GM23338 (cell line): ENCODE data around the gene NSG1. TPM values are rescaled to one million over a fixed set of nuclear protein-coding genes. Genes with fewer than 3 reads are reported as not detected.

Source experiments
- ATAC-seq: fragments of 200-7000 bp; cut with Tn5 transposase; 3 replicates; pipeline ENCODE4 v1.9.1; 2020
- DNase-seq: peaks from one replicate; pipeline ENCODE4 v3.0.0-alpha.2; 2015; ENCODE audit warnings: low spot score
- H2AFZ ChIP-seq: fragments of 200-600 bp; sonication (generic); 2 replicates; pipeline ENCODE4 v1.8.0; 2016; ENCODE audit warnings: antibody characterized with exemption, mild to moderate bottlenecking, moderate library complexity
- H3F3A ChIP-seq: fragments of 200-600 bp; sonication (generic); replicated peaks from 2 replicates; pipeline ENCODE4 v1.8.0; 2017; ENCODE audit warnings: antibody characterized with exemption, mixed run types, low read depth
- H3K27ac ChIP-seq: fragments of 200-600 bp; sonication (generic); 2 replicates; pipeline ENCODE4 v1.6.1; 2016; ENCODE audit warnings: low read depth
- H3K27me3 ChIP-seq: fragments of 200-600 bp; sonication (generic); 2 replicates; pipeline ENCODE4 v1.8.0; 2016; ENCODE audit warnings: mild to moderate bottlenecking, mixed run types, moderate library complexity; ENCODE audit not compliant: insufficient read depth
- H3K36me3 ChIP-seq: fragments of 200-600 bp; sonication (generic); 2 replicates; pipeline ENCODE4 v1.8.0; 2016; ENCODE audit warnings: mild to moderate bottlenecking; ENCODE audit not compliant: insufficient read depth
- H3K4me1 ChIP-seq: fragments of 200-600 bp; sonication (generic); 2 replicates; pipeline ENCODE4 v1.8.0; 2016; ENCODE audit warnings: mild to moderate bottlenecking, moderate library complexity; ENCODE audit not compliant: insufficient read depth
- H3K4me2 ChIP-seq: fragments of 200-600 bp; sonication (generic); 2 replicates; pipeline ENCODE4 v1.7.1; 2017; ENCODE audit warnings: mixed run types
- H3K4me3 ChIP-seq: fragments of 200-600 bp; sonication (generic); 2 replicates; pipeline ENCODE4 v1.6.1; 2016; ENCODE audit warnings: mixed run types
- H3K79me2 ChIP-seq: fragments of 200-600 bp; sonication (generic); replicated peaks from 2 replicates; pipeline ENCODE4 v1.8.0; 2017; ENCODE audit warnings: mild to moderate bottlenecking; ENCODE audit not compliant: insufficient read depth
- H3K9me2 ChIP-seq: fragments of 200-600 bp; sonication (generic); 2 replicates; pipeline ENCODE4 v1.8.0; 2017; ENCODE audit not compliant: insufficient read depth
- H4K20me1 ChIP-seq: fragments of 200-600 bp; sonication (generic); replicated peaks from 2 replicates; pipeline ENCODE4 v1.8.0; 2017; ENCODE audit warnings: mild to moderate bottlenecking; ENCODE audit not compliant: insufficient read depth
- H3K27ac Mint-ChIP-seq: 2 replicates; pipeline ENCODE4 v1.8.0; 2020; ENCODE audit warnings: inconsistent platforms, mild to moderate bottlenecking, moderate library complexity, mixed read lengths
- H3K27me3 Mint-ChIP-seq: 3 replicates; pipeline ENCODE4 v1.8.0; 2022; ENCODE audit warnings: low read depth, mild to moderate bottlenecking, moderate library complexity, mixed read lengths, inconsistent platforms; ENCODE audit not compliant: insufficient read depth, poor library complexity
- H3K36me3 Mint-ChIP-seq: 3 replicates; pipeline ENCODE4 v1.8.0; 2021; ENCODE audit warnings: low read depth, mild to moderate bottlenecking, inconsistent platforms, moderate library complexity, mixed read lengths
- H3K4me1 Mint-ChIP-seq: 3 replicates; pipeline ENCODE4 v1.8.0; 2020; ENCODE audit warnings: mild to moderate bottlenecking, inconsistent platforms, mixed read lengths
- H3K4me3 Mint-ChIP-seq: 3 replicates; pipeline ENCODE4 v1.8.0; 2021; ENCODE audit warnings: moderate library complexity, mild to moderate bottlenecking, inconsistent platforms, mixed read lengths
- H3K9me3 Mint-ChIP-seq: 3 replicates; pipeline ENCODE4 v1.8.0; 2020; ENCODE audit warnings: moderate library complexity, mild to moderate bottlenecking, inconsistent platforms, mixed read lengths
- CREB1 ChIP-seq: fragments of 250-450 bp; sonication (Bioruptor Pico); IDR thresholded peaks from 2 replicates; pipeline ENCODE4 v1.5.0; 2020; ENCODE audit warnings: low read depth, mild to moderate bottlenecking, moderate library complexity
- CTCF ChIP-seq, 2 experiments: fragments of 200-600 bp in 1 of 2; sonication (generic) in 1 of 2; conservative IDR thresholded peaks; 2 replicates each; pipeline versions ENCODE4 v1.5.1 to v1.6.1; 2016 to 2017; ENCODE audit warnings: antibody characterized with exemption in 2 of 2, low read depth in 2 of 2, mild to moderate bottlenecking in 2 of 2, moderate library complexity in 1 of 2
- ETS1 ChIP-seq: IDR thresholded peaks from 2 replicates; pipeline ENCODE4 v1.6.1; 2016; ENCODE audit warnings: antibody characterized with exemption
- EZH2 ChIP-seq: fragments of 200-600 bp; sonication (generic); IDR thresholded peaks from one replicate; pipeline ENCODE4 v1.8.0; 2017; ENCODE audit warnings: antibody characterized with exemption, mild to moderate bottlenecking, low read depth; ENCODE audit not compliant: unreplicated experiment
- EZH2phosphoT487 ChIP-seq: fragments of 200-600 bp; sonication (generic); IDR thresholded peaks from one replicate; pipeline ENCODE4 v1.8.1; 2018; ENCODE audit warnings: antibody characterized with exemption; ENCODE audit not compliant: unreplicated experiment
- JUNB ChIP-seq: IDR thresholded peaks from one replicate; pipeline ENCODE4 v1.6.1; 2016; ENCODE audit warnings: antibody characterized with exemption; ENCODE audit not compliant: unreplicated experiment
- NANOG ChIP-seq: IDR thresholded peaks from 2 replicates; pipeline ENCODE4 v1.6.1; 2016; ENCODE audit warnings: antibody characterized with exemption, borderline replicate concordance
- POLR2AphosphoS5 ChIP-seq: IDR thresholded peaks from 2 replicates; pipeline ENCODE4 v1.6.1; 2016; ENCODE audit warnings: antibody characterized with exemption, low read depth
- STAT1 ChIP-seq: IDR thresholded peaks from one replicate; pipeline ENCODE4 v1.6.1; 2016; ENCODE audit warnings: antibody characterized with exemption; ENCODE audit not compliant: unreplicated experiment
- ZNF114 ChIP-seq: fragments of 250-450 bp; sonication (Bioruptor Pico); IDR thresholded peaks from 2 replicates; pipeline ENCODE4 v1.5.0; 2020; ENCODE audit warnings: mild to moderate bottlenecking, moderate library complexity
- ZNF331 ChIP-seq: fragments of 250-450 bp; sonication (Bioruptor Pico); IDR thresholded peaks from 2 replicates; pipeline ENCODE4 v1.5.0; 2020; ENCODE audit warnings: low read depth, mild to moderate bottlenecking, moderate library complexity
- polyA plus RNA-seq: library from polyadenylated mRNA; unstranded; fragments of >200 nt; fragmentation: Nextera tagmentation; extraction: Ambion mirVana; gene quantifications from 2 replicates; pipeline ENCODE4 v1.2.1, GENCODE V29; 2016
- total RNA-seq: library from RNA; depleted of rRNA; stranded (reverse); fragments of >200 nt; shearing (Covaris generic); gene quantifications from 2 replicates; pipeline ENCODE4 v1.2.3, GENCODE V29; 2014
- TF ChIP-seq, protein P1 (sequence below): IDR thresholded peaks from one replicate; pipeline ENCODE4 v1.6.1; 2018; ENCODE audit warnings: antibody characterized with exemption; ENCODE audit not compliant: unreplicated experiment
- TF ChIP-seq, protein P2 (sequence below): fragments of 250-450 bp; sonication (Bioruptor Pico); IDR thresholded peaks from 2 replicates; pipeline ENCODE4 v1.5.0; 2020; ENCODE audit warnings: mild to moderate bottlenecking, moderate library complexity

Gene NSG1
- total and polyA plus RNA-seq, 2 experiments from 2014 or later, result 17.4 to 34.5 TPM

- Histone ChIP-seq H3K4me1 (peaks cover 76% of the 10 kb centered on the region), H3K36me3 (peaks cover 6% of the 10 kb centered on the region), H4K20me1 (no peaks in the 10 kb centered on the region), H3K9me2 (peaks cover 5% of the 10 kb centered on the region), H2AFZ (no peak overlapping the region), H3K4me2 (no peak overlapping the region), H3K27me3 (no peaks in the 10 kb centered on the region), H3K79me2 (no peaks in the 10 kb centered on the region), H3K27ac (no peak overlapping the region), H3K4me3 (no peak overlapping the region), H3F3A (0 out of 2 replicates have a peak, but pooled peaks cover 5% of the 10 kb centered on the region)
- Mint-ChIP-seq H3K4me3 (no peak overlapping the region), H3K4me1 (peaks cover 62% of the 10 kb centered on the region), H3K27me3 (peaks cover 10% of the 10 kb centered on the region), H3K9me3 (peaks cover 4% of the 10 kb centered on the region; the same call in 1 of the 3 replicates), H3K36me3 (peaks cover 15% of the 10 kb centered on the region), H3K27ac (no peak overlapping the region)
- TF ChIP-seq, protein P1, sequence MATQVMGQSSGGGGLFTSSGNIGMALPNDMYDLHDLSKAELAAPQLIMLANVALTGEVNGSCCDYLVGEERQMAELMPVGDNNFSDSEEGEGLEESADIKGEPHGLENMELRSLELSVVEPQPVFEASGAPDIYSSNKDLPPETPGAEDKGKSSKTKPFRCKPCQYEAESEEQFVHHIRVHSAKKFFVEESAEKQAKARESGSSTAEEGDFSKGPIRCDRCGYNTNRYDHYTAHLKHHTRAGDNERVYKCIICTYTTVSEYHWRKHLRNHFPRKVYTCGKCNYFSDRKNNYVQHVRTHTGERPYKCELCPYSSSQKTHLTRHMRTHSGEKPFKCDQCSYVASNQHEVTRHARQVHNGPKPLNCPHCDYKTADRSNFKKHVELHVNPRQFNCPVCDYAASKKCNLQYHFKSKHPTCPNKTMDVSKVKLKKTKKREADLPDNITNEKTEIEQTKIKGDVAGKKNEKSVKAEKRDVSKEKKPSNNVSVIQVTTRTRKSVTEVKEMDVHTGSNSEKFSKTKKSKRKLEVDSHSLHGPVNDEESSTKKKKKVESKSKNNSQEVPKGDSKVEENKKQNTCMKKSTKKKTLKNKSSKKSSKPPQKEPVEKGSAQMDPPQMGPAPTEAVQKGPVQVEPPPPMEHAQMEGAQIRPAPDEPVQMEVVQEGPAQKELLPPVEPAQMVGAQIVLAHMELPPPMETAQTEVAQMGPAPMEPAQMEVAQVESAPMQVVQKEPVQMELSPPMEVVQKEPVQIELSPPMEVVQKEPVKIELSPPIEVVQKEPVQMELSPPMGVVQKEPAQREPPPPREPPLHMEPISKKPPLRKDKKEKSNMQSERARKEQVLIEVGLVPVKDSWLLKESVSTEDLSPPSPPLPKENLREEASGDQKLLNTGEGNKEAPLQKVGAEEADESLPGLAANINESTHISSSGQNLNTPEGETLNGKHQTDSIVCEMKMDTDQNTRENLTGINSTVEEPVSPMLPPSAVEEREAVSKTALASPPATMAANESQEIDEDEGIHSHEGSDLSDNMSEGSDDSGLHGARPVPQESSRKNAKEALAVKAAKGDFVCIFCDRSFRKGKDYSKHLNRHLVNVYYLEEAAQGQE, result no peak
- no peak for TF ChIP-seq JUNB
- no peak for TF ChIP-seq STAT1
- no peak for TF ChIP-seq ZNF114
- TF ChIP-seq CTCF (conservative IDR thresholded peaks at IDR 0.05; ENCODE audit: low read depth in 2 of 2), result no peak
- no peak for TF ChIP-seq ETS1
- TF ChIP-seq ZNF331 (CRISPR knock-in tag), result no peak
- no peak for TF ChIP-seq EZH2phosphoT487
- TF ChIP-seq, protein P2, sequence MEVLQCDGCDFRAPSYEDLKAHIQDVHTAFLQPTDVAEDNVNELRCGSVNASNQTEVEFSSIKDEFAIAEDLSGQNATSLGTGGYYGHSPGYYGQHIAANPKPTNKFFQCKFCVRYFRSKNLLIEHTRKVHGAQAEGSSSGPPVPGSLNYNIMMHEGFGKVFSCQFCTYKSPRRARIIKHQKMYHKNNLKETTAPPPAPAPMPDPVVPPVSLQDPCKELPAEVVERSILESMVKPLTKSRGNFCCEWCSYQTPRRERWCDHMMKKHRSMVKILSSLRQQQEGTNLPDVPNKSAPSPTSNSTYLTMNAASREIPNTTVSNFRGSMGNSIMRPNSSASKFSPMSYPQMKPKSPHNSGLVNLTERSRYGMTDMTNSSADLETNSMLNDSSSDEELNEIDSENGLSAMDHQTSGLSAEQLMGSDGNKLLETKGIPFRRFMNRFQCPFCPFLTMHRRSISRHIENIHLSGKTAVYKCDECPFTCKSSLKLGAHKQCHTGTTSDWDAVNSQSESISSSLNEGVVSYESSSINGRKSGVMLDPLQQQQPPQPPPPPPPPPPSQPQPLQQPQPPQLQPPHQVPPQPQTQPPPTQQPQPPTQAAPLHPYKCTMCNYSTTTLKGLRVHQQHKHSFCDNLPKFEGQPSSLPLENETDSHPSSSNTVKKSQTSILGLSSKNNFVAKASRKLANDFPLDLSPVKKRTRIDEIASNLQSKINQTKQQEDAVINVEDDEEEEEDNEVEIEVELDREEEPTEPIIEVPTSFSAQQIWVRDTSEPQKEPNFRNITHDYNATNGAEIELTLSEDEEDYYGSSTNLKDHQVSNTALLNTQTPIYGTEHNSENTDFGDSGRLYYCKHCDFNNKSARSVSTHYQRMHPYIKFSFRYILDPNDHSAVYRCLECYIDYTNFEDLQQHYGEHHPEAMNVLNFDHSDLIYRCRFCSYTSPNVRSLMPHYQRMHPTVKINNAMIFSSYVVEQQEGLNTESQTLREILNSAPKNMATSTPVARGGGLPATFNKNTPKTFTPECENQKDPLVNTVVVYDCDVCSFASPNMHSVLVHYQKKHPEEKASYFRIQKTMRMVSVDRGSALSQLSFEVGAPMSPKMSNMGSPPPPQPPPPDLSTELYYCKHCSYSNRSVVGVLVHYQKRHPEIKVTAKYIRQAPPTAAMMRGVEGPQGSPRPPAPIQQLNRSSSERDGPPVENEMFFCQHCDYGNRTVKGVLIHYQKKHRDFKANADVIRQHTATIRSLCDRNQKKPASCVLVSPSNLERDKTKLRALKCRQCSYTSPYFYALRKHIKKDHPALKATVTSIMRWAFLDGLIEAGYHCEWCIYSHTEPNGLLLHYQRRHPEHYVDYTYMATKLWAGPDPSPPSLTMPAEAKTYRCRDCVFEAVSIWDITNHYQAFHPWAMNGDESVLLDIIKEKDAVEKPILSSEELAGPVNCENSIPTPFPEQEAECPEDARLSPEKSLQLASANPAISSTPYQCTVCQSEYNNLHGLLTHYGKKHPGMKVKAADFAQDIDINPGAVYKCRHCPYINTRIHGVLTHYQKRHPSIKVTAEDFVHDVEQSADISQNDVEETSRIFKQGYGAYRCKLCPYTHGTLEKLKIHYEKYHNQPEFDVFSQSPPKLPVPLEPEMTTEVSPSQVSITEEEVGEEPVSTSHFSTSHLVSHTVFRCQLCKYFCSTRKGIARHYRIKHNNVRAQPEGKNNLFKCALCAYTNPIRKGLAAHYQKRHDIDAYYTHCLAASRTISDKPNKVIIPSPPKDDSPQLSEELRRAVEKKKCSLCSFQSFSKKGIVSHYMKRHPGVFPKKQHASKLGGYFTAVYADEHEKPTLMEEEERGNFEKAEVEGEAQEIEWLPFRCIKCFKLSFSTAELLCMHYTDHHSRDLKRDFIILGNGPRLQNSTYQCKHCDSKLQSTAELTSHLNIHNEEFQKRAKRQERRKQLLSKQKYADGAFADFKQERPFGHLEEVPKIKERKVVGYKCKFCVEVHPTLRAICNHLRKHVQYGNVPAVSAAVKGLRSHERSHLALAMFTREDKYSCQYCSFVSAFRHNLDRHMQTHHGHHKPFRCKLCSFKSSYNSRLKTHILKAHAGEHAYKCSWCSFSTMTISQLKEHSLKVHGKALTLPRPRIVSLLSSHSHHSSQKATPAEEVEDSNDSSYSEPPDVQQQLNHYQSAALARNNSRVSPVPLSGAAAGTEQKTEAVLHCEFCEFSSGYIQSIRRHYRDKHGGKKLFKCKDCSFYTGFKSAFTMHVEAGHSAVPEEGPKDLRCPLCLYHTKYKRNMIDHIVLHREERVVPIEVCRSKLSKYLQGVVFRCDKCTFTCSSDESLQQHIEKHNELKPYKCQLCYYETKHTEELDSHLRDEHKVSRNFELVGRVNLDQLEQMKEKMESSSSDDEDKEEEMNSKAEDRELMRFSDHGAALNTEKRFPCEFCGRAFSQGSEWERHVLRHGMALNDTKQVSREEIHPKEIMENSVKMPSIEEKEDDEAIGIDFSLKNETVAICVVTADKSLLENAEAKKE (CRISPR knock-in tag), result no peak
- TF ChIP-seq EZH2, result no peak
- TF ChIP-seq NANOG, result no peak
- TF ChIP-seq POLR2AphosphoS5, result no peak
- TF ChIP-seq CREB1 (CRISPR knock-in tag), result no peak
- DNase-seq, result no peak
- ATAC-seq, result no peak
Measured at GRCh38 chr4:4460759-4461158, 73.9 kb downstream of the NSG1 start.
